ENCODE measurements around the gene NIN.

GRCh38 chr14:50774542-50775267 is 56.3 kb downstream of the NIN start:
- TF ChIP-seq TAF1 (IDR thresholded peaks at IDR 0.05; ENCODE audit: low read depth), result no peak
- TF ChIP-seq CEBPB (IDR thresholded peaks at IDR 0.05), result no peak
- TF ChIP-seq FOXM1 (IDR thresholded peaks at IDR 0.05; ENCODE audit: borderline replicate concordance, low read depth), result no peak
- no peak for TF ChIP-seq ZBTB7A (IDR thresholded peaks at IDR 0.05; ENCODE audit: low read depth)
- no peak for TF ChIP-seq EGR1 (IDR thresholded peaks at IDR 0.05)
- TF ChIP-seq NFIC (IDR thresholded peaks at IDR 0.05), result no peak
- no peak for TF ChIP-seq RAD21 (IDR thresholded peaks at IDR 0.05; ENCODE audit: low read depth)
- no peak for TF ChIP-seq CREB1 (IDR thresholded peaks at IDR 0.05; ENCODE audit: low read depth)
- TF ChIP-seq YY1 (IDR thresholded peaks at IDR 0.05; ENCODE audit: low read depth), result no peak
- TF ChIP-seq EP300 (IDR thresholded peaks at IDR 0.05; ENCODE audit: borderline replicate concordance), result no peak
- TF ChIP-seq MAX (IDR thresholded peaks at IDR 0.05), result no peak

All from Ishikawa (cell line).